Panc1 (cell line): ENCODE results near the gene TNRC6C. TPM values are rescaled to one million over a fixed set of nuclear protein-coding genes. Genes with fewer than 3 reads are reported as not detected.

Experiments
- ATAC-seq: fragments of 200-7000 bp; cut with Tn5 transposase; 2 replicates; pipeline ENCODE4 v1.9.1; 2020; ENCODE audit warnings: mild to moderate bottlenecking, moderate library complexity
- BruUV-seq: library from RNA; stranded (reverse); fragments of 400-500 nt; replicated peaks from 2 replicates; lab custom pipeline; 2021; lab: Mats Ljungman, UMichigan
- CTCF ChIA-PET: fragments of 300-600 bp; sonication (Branson Sonifier 250); formaldehyde crosslinking; loops from one replicate; lab custom pipeline; 2022; ENCODE audit warnings: antibody characterized with exemption; lab: Charles Lee
- POLR2A ChIA-PET: fragments of 300-600 bp; sonication (Branson Sonifier 250); formaldehyde crosslinking; loops from one replicate; lab custom pipeline; 2022; ENCODE audit warnings: antibody characterized with exemption; lab: Charles Lee
- DNase-seq: peaks from one replicate; pipeline ENCODE4 v3.0.0-alpha.2; 2010; ENCODE audit warnings: low read depth, low spot score
- H3K27ac ChIP-seq: 2 replicates; pipeline ENCODE4 v1.5.1; 2011; ENCODE audit warnings: mild to moderate bottlenecking, low read length, inconsistent platforms
- H3K27me3 ChIP-seq: fragments of 200-500 bp; sonication (Bioruptor generic); 2 replicates; pipeline ENCODE4 v1.6.0; 2014; ENCODE audit warnings: low read length, inconsistent platforms; ENCODE audit not compliant: control insufficient read depth, insufficient read depth
- H3K36me3 ChIP-seq: fragments of 200-500 bp; sonication (Bioruptor generic); 2 replicates; pipeline ENCODE4 v1.5.1; 2014; ENCODE audit warnings: inconsistent platforms, mild to moderate bottlenecking, low read length, moderate library complexity; ENCODE audit not compliant: control insufficient read depth, insufficient read depth
- H3K4me1 ChIP-seq: 2 replicates; pipeline ENCODE4 v1.5.1; 2011; ENCODE audit warnings: inconsistent platforms, mild to moderate bottlenecking, low read length, moderate library complexity; ENCODE audit not compliant: control insufficient read depth, insufficient read depth
- H3K4me3 ChIP-seq, 2 experiments: 2 replicates each; pipeline ENCODE4 v1.5.1; 2011 to 2012; ENCODE audit warnings: low read depth in 2 of 2, low read length in 2 of 2, mild to moderate bottlenecking in 2 of 2, inconsistent platforms in 1 of 2, moderate library complexity in 1 of 2
- H3K9me3 ChIP-seq: fragments of 200-500 bp; sonication (Bioruptor generic); 2 replicates; pipeline ENCODE4 v1.5.1; 2014; ENCODE audit warnings: low read depth, mild to moderate bottlenecking, inconsistent platforms, low read length, moderate library complexity; ENCODE audit not compliant: control insufficient read depth, insufficient read depth
- POLR2AphosphoS5 ChIP-seq: IDR thresholded peaks from 2 replicates; pipeline ENCODE4 v1.6.1; 2012; ENCODE audit warnings: mild to moderate bottlenecking, low read depth, low read length, moderate library complexity
- SIN3A ChIP-seq: IDR thresholded peaks from 2 replicates; pipeline ENCODE4 v1.6.1; 2012; ENCODE audit warnings: low read depth, mild to moderate bottlenecking, low read length, moderate library complexity, borderline replicate concordance; ENCODE audit not compliant: insufficient read depth
- TCF7L2 ChIP-seq: IDR thresholded peaks from 2 replicates; pipeline ENCODE4 v1.6.1; 2011; ENCODE audit warnings: mild to moderate bottlenecking, low read depth, low read length, inconsistent platforms
- in situ Hi-C: cut with HindIII; loops from 2 replicates; pipeline ENCODE4 v1.10.0; 2016; ENCODE audit warnings: low sequenced_read_pairs, low pct_unique_long_range_greater_than_20kb
- intact Hi-C: fragments of 100-400 bp; cut with micrococcal nuclease; formaldehyde crosslinking; loops from one replicate; pipeline ENCODE4 v1.10.0; 2022; ENCODE audit not compliant: unreplicated experiment
- total RNA-seq: library from RNA; stranded (reverse); gene quantifications from one replicate; pipeline ENCODE4 v1.2.1, GENCODE V29; 2021; ENCODE audit not compliant: unreplicated experiment
- TF ChIP-seq, protein P1 (sequence below), 2 experiments: IDR thresholded peaks; 2 replicates each; pipeline ENCODE4 v1.6.1; 2011 to 2012; ENCODE audit warnings: low read depth in 2 of 2, control low read depth in 1 of 2, low read length in 1 of 2, mild to moderate bottlenecking in 1 of 2, moderate library complexity in 1 of 2; ENCODE audit not compliant: insufficient read depth in 1 of 2
- TF ChIP-seq, protein P2 (sequence below): fragments of 450-650 bp; IDR thresholded peaks from 2 replicates; pipeline ENCODE4 v1.5.1; 2017; ENCODE audit warnings: mild to moderate bottlenecking

TNRC6C gene
- total RNA-seq, 1 experiment from 2014 or later: 10.1 TPM

DNA sequence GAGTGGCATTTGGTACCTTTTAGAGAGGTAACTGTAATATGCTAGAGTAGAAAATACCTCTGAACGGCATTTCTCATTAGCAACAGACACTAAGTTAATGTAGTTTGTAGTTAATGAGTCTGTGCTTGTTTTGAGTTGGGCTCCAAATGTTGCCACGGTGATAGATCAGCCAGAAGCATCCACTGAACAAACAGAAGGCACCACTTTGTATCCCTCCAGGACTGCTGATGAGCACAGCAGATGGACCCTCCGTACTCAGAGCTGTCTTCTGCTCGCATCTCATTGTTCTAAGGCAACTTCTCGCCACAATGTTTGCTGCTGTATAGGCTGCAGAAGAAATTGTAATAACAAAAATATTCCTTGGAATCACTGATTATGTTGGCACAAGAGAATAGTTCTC lies 56.1 kb downstream of the TNRC6C start:
- no peak overlapping the region for H3K4me3 ChIP-seq
- no TSS peak for BruUV-seq
- in situ Hi-C loops: no loop called here
- H3K27ac ChIP-seq: no peak overlapping the region
- H3K27me3 ChIP-seq: no peaks in the 10 kb centered on the region
- ATAC-seq: no peak
- intact Hi-C loops: loop anchor here (10.0 kb wide), 1 partner anchor 100 kb away; no protein-coding TSS in a partner anchor
- POLR2A ChIA-PET: no interaction called here
- H3K4me1 ChIP-seq: no peaks in the 10 kb centered on the region
- H3K36me3 ChIP-seq: no peaks in the 10 kb centered on the region
- no peaks in the 10 kb centered on the region for H3K9me3 ChIP-seq
- TF ChIP-seq TCF7L2 (no peak), POLR2AphosphoS5 (no peak), SIN3A (no peak)
- CTCF ChIA-PET: interaction anchor here (0.5 to 2.5 kb wide), 7 partner anchors 8 to 591 kb away, joined by 3 to 12 read pairs (median 4); partner anchors contain the start of gene TNRC6C
- no peak for DNase-seq

DNA sequence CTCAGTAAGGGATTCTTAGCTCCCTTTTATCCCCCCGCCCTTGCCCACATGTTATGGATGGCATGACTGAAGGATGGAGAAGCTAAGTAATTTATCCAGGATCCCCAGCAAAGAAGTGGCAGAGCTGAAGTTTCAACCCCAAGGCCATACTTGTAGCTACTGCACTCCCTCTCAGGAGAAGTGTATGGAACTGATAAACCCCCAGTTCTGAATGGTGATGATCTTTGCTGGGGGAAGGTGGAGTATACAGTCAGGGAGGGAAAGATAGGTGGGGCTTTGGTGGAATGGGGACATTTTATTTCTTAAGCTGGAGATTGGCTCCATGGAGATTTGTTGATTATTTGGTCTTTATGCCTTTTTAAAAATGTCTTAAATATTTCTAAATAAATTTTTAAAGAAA lies 58.3 kb downstream of the TNRC6C start:
- no peak for ATAC-seq
- H3K4me3 ChIP-seq: no peak overlapping the region
- no peak for TF ChIP-seq POLR2AphosphoS5
- TF ChIP-seq, protein P1, sequence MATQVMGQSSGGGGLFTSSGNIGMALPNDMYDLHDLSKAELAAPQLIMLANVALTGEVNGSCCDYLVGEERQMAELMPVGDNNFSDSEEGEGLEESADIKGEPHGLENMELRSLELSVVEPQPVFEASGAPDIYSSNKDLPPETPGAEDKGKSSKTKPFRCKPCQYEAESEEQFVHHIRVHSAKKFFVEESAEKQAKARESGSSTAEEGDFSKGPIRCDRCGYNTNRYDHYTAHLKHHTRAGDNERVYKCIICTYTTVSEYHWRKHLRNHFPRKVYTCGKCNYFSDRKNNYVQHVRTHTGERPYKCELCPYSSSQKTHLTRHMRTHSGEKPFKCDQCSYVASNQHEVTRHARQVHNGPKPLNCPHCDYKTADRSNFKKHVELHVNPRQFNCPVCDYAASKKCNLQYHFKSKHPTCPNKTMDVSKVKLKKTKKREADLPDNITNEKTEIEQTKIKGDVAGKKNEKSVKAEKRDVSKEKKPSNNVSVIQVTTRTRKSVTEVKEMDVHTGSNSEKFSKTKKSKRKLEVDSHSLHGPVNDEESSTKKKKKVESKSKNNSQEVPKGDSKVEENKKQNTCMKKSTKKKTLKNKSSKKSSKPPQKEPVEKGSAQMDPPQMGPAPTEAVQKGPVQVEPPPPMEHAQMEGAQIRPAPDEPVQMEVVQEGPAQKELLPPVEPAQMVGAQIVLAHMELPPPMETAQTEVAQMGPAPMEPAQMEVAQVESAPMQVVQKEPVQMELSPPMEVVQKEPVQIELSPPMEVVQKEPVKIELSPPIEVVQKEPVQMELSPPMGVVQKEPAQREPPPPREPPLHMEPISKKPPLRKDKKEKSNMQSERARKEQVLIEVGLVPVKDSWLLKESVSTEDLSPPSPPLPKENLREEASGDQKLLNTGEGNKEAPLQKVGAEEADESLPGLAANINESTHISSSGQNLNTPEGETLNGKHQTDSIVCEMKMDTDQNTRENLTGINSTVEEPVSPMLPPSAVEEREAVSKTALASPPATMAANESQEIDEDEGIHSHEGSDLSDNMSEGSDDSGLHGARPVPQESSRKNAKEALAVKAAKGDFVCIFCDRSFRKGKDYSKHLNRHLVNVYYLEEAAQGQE (IDR thresholded peaks at IDR 0.05; ENCODE audit: insufficient read depth in 1 of 2, low read depth in 2 of 2, low read length in 1 of 2): no peak
- no peak for TF ChIP-seq SIN3A
- TF ChIP-seq, protein P2, sequence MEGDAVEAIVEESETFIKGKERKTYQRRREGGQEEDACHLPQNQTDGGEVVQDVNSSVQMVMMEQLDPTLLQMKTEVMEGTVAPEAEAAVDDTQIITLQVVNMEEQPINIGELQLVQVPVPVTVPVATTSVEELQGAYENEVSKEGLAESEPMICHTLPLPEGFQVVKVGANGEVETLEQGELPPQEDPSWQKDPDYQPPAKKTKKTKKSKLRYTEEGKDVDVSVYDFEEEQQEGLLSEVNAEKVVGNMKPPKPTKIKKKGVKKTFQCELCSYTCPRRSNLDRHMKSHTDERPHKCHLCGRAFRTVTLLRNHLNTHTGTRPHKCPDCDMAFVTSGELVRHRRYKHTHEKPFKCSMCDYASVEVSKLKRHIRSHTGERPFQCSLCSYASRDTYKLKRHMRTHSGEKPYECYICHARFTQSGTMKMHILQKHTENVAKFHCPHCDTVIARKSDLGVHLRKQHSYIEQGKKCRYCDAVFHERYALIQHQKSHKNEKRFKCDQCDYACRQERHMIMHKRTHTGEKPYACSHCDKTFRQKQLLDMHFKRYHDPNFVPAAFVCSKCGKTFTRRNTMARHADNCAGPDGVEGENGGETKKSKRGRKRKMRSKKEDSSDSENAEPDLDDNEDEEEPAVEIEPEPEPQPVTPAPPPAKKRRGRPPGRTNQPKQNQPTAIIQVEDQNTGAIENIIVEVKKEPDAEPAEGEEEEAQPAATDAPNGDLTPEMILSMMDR: no peak
- TF ChIP-seq TCF7L2: no peak
- H3K4me1 ChIP-seq: no peaks in the 10 kb centered on the region
- no peak overlapping the region for H3K27ac ChIP-seq
- H3K27me3 ChIP-seq: no peaks in the 10 kb centered on the region
- DNase-seq: no peak
- in situ Hi-C loops: no loop called here
- BruUV-seq: no TSS peak
- intact Hi-C loops: loop anchor here (10.0 kb wide), 1 partner anchor 102 kb away; no protein-coding TSS in a partner anchor
- no peaks in the 10 kb centered on the region for H3K36me3 ChIP-seq
- no peaks in the 10 kb centered on the region for H3K9me3 ChIP-seq
- ChIA-PET CTCF (no interaction called here), POLR2A (no interaction called here)

DNA sequence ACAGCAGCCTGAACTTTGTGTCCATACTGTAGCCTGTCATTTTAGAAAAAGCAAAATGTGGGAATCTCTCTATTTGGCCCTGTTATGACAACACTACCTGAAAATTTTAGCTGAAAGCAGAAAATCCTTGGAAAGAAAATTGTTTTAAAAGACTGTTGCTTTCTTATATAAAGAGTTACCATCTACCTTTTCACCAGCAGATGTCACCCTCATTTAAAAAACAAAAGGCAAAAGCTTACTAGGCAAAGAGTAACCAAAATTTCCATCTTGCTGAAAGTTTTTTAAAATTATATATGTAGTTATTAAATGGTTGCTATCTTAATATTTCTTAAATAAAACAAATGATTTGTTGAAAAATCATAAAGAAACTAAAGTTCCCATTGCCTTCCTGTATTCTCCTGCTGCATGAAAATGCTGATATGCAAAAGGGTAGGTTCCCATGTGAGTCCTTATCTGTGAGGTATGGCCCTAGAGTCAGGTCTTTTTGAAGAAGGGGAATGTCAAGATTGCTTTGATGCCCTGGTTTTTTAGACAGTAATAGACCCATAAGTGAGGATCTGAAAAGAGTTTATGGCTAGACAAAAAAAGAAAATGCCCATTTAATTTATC lies 61.0 kb downstream of the TNRC6C start:
- TF ChIP-seq, protein P2: peak; percentile 71; the same call in 1 of the 2 replicates
- no peak for TF ChIP-seq TCF7L2
- in situ Hi-C loops (no loop called here), intact Hi-C loops (loop anchor here (10.0 kb wide), 1 partner anchor 105 kb away; no protein-coding TSS in a partner anchor)
- Histone ChIP-seq H3K27me3 (no peaks in the 10 kb centered on the region), H3K9me3 (no peaks in the 10 kb centered on the region), H3K4me1 (no peaks in the 10 kb centered on the region), H3K27ac (no peak overlapping the region), H3K36me3 (no peaks in the 10 kb centered on the region), H3K4me3 (no peak overlapping the region)
- DNase-seq (no peak), ATAC-seq (peak; percentile 73)
- BruUV-seq: no TSS peak
- CTCF ChIA-PET: interaction anchor here (0.5 to 1.8 kb wide), 11 partner anchors 10 to 476 kb away, joined by 3 to 10 read pairs (median 4); no protein-coding TSS in a partner anchor
- POLR2A ChIA-PET: no interaction called here
